Body of pancreas (tissue), 4 donors: ENCODE measurements around the gene SLC9A9.

ENCODE experiments used
- POLR2A ChIP-seq, 3 donors: fragments of 450-650 bp; IDR thresholded peaks; one replicate each; pipeline ENCODE4 v1.6.1; 2016; ENCODE audit warnings: antibody characterized with exemption in 3 of 3, mild to moderate bottlenecking in 2 of 3
- TF ChIP-seq, protein P1 (sequence below), 7 experiments: fragments of 450-650 bp in 4 of 7; fragments of 200-600 bp in 3 of 7; sonication (generic) in 3 of 7; IDR thresholded peaks; one replicate each; pipeline ENCODE4 v1.5.1; 2016 to 2019; ENCODE audit warnings: antibody characterized with exemption in 7 of 7

DNA sequence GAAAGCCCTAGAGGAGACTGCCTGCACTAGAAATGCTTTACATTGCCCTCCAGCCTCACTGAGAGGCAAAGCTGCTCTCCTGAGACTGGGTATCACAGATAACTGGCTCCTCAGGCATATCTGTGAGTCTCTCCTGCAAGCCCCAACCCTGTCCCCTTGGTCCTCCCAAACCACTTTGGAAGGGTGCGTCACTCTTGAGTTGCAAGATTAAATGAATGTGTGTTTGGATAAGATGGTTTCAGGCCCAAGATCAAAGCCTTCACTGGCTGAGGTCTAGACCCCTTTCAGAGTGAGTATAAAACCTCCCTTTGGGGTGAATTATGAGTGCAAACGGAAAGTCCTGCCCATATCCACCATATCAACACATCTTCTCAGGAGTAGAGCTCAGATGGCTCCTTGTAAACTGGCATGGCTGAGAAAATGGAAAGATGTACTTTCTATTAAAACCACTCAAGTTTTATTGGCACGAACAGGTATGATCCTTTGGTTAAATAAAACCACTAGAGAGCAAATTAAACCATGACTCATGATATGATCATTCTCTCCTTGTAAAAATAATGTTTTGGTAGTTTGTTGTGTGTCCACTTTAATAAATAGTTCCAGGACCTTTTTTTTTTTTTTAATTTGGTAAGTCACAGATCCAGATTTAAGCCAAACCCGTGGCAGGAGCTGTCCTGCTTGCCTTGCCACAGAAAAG is 564.7 kb downstream of the SLC9A9 start:
- TF ChIP-seq, protein P1, sequence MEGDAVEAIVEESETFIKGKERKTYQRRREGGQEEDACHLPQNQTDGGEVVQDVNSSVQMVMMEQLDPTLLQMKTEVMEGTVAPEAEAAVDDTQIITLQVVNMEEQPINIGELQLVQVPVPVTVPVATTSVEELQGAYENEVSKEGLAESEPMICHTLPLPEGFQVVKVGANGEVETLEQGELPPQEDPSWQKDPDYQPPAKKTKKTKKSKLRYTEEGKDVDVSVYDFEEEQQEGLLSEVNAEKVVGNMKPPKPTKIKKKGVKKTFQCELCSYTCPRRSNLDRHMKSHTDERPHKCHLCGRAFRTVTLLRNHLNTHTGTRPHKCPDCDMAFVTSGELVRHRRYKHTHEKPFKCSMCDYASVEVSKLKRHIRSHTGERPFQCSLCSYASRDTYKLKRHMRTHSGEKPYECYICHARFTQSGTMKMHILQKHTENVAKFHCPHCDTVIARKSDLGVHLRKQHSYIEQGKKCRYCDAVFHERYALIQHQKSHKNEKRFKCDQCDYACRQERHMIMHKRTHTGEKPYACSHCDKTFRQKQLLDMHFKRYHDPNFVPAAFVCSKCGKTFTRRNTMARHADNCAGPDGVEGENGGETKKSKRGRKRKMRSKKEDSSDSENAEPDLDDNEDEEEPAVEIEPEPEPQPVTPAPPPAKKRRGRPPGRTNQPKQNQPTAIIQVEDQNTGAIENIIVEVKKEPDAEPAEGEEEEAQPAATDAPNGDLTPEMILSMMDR (IDR thresholded peaks at IDR 0.05), result no peak
- TF ChIP-seq POLR2A (IDR thresholded peaks at IDR 0.05), result no peak
